Neuronal stem cell (in vitro differentiated cells): ENCODE results near the gene ATP8A2.

Experiments
- DNase-seq: peaks from one replicate; pipeline ENCODE4 v3.0.0-alpha.2; 2013; ENCODE audit warnings: low spot score
- H2AFZ ChIP-seq: one replicate; pipeline ENCODE4 v1.6.1; 2013; ENCODE audit warnings: mild to moderate bottlenecking, low read length, inconsistent platforms
- H2AK5ac ChIP-seq: 2 replicates; pipeline ENCODE4 v1.6.1; 2013; ENCODE audit warnings: low read depth, mild to moderate bottlenecking, inconsistent platforms, low read length, moderate library complexity, mixed read lengths
- H2BK120ac ChIP-seq: 2 replicates; pipeline ENCODE4 v1.6.1; 2013; ENCODE audit warnings: low read depth, mild to moderate bottlenecking, inconsistent platforms, low read length, moderate library complexity, mixed read lengths
- H2BK12ac ChIP-seq: one replicate; pipeline ENCODE4 v1.6.1; 2013; ENCODE audit warnings: low read length, inconsistent platforms
- H2BK15ac ChIP-seq: 2 replicates; pipeline ENCODE4 v1.6.1; 2013; ENCODE audit warnings: mild to moderate bottlenecking, low read length, inconsistent platforms, mixed read lengths
- H2BK5ac ChIP-seq: one replicate; pipeline ENCODE4 v1.6.1; 2013; ENCODE audit warnings: inconsistent platforms, mild to moderate bottlenecking, low read length, moderate library complexity
- H3K14ac ChIP-seq: one replicate; pipeline ENCODE4 v1.6.1; 2013; ENCODE audit warnings: low read length, inconsistent platforms
- H3K18ac ChIP-seq: 2 replicates; pipeline ENCODE4 v1.6.1; 2013; ENCODE audit warnings: low read length, inconsistent platforms
- H3K23ac ChIP-seq: 2 replicates; pipeline ENCODE4 v1.6.1; 2013; ENCODE audit warnings: low read depth, mild to moderate bottlenecking, mixed read lengths, low read length, inconsistent platforms; ENCODE audit not compliant: poor library complexity
- H3K27ac ChIP-seq: replicated peaks from 3 replicates; pipeline ENCODE4 v1.5.1; 2013; ENCODE audit warnings: low read length, inconsistent platforms
- H3K27me3 ChIP-seq, 3 experiments: 2 replicates each; pipeline ENCODE4 v1.6.1; 2013; ENCODE audit warnings: low read length in 3 of 3, mild to moderate bottlenecking in 2 of 3, inconsistent platforms in 1 of 3, low read depth in 1 of 3, mixed read lengths in 1 of 3, moderate library complexity in 1 of 3; ENCODE audit not compliant: control insufficient read depth in 3 of 3, insufficient read depth in 3 of 3
- H3K36me3 ChIP-seq, 2 donors: replicated peaks in 1 of 2; 2 replicates each; pipeline ENCODE4 v1.6.1; 2013; ENCODE audit warnings: low read length in 2 of 2; ENCODE audit not compliant: control insufficient read depth in 2 of 2, insufficient read depth in 2 of 2
- H3K4ac ChIP-seq: 2 replicates; pipeline ENCODE4 v1.6.1; 2013; ENCODE audit warnings: inconsistent platforms, mild to moderate bottlenecking, low read length, moderate library complexity
- H3K4me1 ChIP-seq, 2 donors: 1 replicate in 1 of 2; 2 replicates in 1 of 2; pipeline ENCODE4 v1.6.1; 2013; ENCODE audit warnings: low read length in 2 of 2, low read depth in 1 of 2; ENCODE audit not compliant: control insufficient read depth in 2 of 2, insufficient read depth in 1 of 2
- H3K4me2 ChIP-seq: one replicate; pipeline ENCODE4 v1.6.1; 2013; ENCODE audit warnings: mild to moderate bottlenecking, low read length, inconsistent platforms; ENCODE audit not compliant: insufficient read depth, poor library complexity, severe bottlenecking
- H3K4me3 ChIP-seq, 2 donors: 2 replicates each; pipeline ENCODE4 v1.5.1; 2013; ENCODE audit warnings: low read length in 2 of 2, mild to moderate bottlenecking in 2 of 2, inconsistent platforms in 1 of 2, moderate library complexity in 1 of 2
- H3K79me1 ChIP-seq: one replicate; pipeline ENCODE4 v1.6.1; 2013; ENCODE audit warnings: low read depth, mild to moderate bottlenecking, inconsistent platforms, low read length, moderate library complexity
- H3K9ac ChIP-seq: one replicate; pipeline ENCODE4 v1.6.1; 2013; ENCODE audit warnings: mild to moderate bottlenecking, low read depth, low read length, inconsistent platforms; ENCODE audit not compliant: poor library complexity
- H3K9me3 ChIP-seq, 2 donors: replicated peaks in 1 of 2; 2 replicates each; pipeline versions ENCODE3 to v1.6.1; 2013; ENCODE audit warnings: low read length in 2 of 2, mild to moderate bottlenecking in 2 of 2, inconsistent platforms in 1 of 2, low read depth in 1 of 2, mixed read lengths in 1 of 2, moderate library complexity in 1 of 2; ENCODE audit not compliant: control insufficient read depth in 2 of 2, insufficient read depth in 1 of 2
- H4K8ac ChIP-seq: one replicate; pipeline ENCODE4 v1.6.1; 2013; ENCODE audit warnings: low read depth, mild to moderate bottlenecking, inconsistent platforms, low read length, moderate library complexity
- H4K91ac ChIP-seq: one replicate; pipeline ENCODE4 v1.6.1; 2013; ENCODE audit warnings: low read length, low read depth, mild to moderate bottlenecking, inconsistent platforms; ENCODE audit not compliant: poor library complexity
- WGBS, 2 donors: extraction: QIAGEN DNeasy Blood & Tissue Kit; methylation state at CpG; one replicate each; pipeline ENCODE4 v1.1.7; 2013; ENCODE audit warnings: missing lambda C conversion rate in 2 of 2, mixed read lengths in 1 of 2; ENCODE audit not compliant: insufficient read length in 2 of 2, insufficient replicate concordance in 1 of 2; ENCODE audit errors: extremely low coverage in 2 of 2; 5-methylcytosine and 5-hydroxymethylcytosine counted together

The ATP8A2 gene

DNA sequence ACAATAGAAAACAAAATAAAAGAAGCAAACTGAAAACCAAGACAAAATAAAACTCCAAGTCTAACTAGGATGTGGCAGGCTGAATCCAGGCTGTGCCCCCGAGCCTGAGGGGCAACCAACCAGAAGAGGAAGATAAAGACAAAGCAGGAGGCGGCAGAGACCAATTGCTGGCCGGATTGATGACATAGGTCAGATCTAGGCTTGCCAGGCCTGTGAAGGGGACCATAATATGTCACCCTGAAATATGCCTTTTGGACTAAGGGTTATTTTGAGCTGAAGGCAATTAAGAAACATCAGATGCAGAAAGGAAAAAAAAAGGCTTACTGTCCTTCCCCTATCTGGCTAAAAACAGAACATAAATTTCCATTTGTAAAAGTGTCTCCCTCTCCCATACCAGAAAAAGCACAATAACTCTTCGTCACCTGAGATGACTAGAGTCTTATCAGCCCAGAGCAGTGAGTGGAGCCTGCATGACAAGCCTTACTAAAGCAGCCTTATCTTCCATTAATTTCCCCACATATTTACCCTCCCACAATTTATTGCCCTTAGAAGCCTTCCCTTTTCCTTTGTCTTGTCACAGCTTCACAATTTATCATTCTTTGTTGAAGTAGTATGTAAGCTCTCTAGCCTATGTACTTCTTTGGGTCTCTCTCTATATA, 22.8 kb downstream of the ATP8A2 start:
- H3K4ac ChIP-seq = no peak overlapping the region
- peaks cover 0 to 3% (median 0%) of the 10 kb centered on the region in 3 experiments for H3K27me3 ChIP-seq
- H2BK15ac ChIP-seq = no peak overlapping the region
- DNase-seq = no peak
- no peak overlapping the region for H3K9ac ChIP-seq
- H4K8ac ChIP-seq = no peak overlapping the region
- no peak overlapping the region for H3K23ac ChIP-seq
- H3K4me3 ChIP-seq = no peak overlapping the region
- no peak overlapping the region for H3K18ac ChIP-seq
- no peaks in the 10 kb centered on the region for H3K79me1 ChIP-seq
- H2AFZ ChIP-seq = no peak overlapping the region
- H2BK120ac ChIP-seq = no peak overlapping the region
- no peak overlapping the region for H4K91ac ChIP-seq
- H2BK5ac ChIP-seq = no peak overlapping the region
- H3K4me1 ChIP-seq = no peaks in the 10 kb centered on the region
- no peak overlapping the region for H3K14ac ChIP-seq
- no peak overlapping the region for H3K4me2 ChIP-seq
- no peaks in the 10 kb centered on the region for H3K36me3 ChIP-seq
- no peaks in the 10 kb centered on the region for H3K9me3 ChIP-seq
- H2BK12ac ChIP-seq = no peak overlapping the region
- H2AK5ac ChIP-seq = no peak overlapping the region
- WGBS, 2 donors = no CpG with 5 or more reads among the region's 4 CpGs
- no peak overlapping the region for H3K27ac ChIP-seq

GRCh38 chr13:25397763-25398162, 26.0 kb downstream of the ATP8A2 start:
- no peaks in the 10 kb centered on the region for H3K9me3 ChIP-seq
- no peak overlapping the region for H4K91ac ChIP-seq
- H2BK12ac ChIP-seq = no peak overlapping the region
- DNase-seq = no peak
- H3K4ac ChIP-seq = no peak overlapping the region
- H3K27me3 ChIP-seq = peaks cover 0 to 3% (median 0%) of the 10 kb centered on the region in 3 experiments
- no peaks in the 10 kb centered on the region for H3K4me1 ChIP-seq
- H3K79me1 ChIP-seq = no peaks in the 10 kb centered on the region
- H3K23ac ChIP-seq = no peak overlapping the region
- H3K4me3 ChIP-seq = no peak overlapping the region
- no peak overlapping the region for H2BK5ac ChIP-seq
- H3K14ac ChIP-seq = no peak overlapping the region
- no peak overlapping the region for H3K4me2 ChIP-seq
- H3K36me3 ChIP-seq = no peaks in the 10 kb centered on the region
- no peak overlapping the region for H2AFZ ChIP-seq
- no peak overlapping the region for H3K18ac ChIP-seq
- H3K9ac ChIP-seq = no peak overlapping the region
- H2BK15ac ChIP-seq = no peak overlapping the region
- WGBS, 2 donors = no CpG with 5 or more reads among the region's 1 CpG
- no peak overlapping the region for H3K27ac ChIP-seq
- H4K8ac ChIP-seq = no peak overlapping the region
- no peak overlapping the region for H2BK120ac ChIP-seq
- H2AK5ac ChIP-seq = no peak overlapping the region

DNA sequence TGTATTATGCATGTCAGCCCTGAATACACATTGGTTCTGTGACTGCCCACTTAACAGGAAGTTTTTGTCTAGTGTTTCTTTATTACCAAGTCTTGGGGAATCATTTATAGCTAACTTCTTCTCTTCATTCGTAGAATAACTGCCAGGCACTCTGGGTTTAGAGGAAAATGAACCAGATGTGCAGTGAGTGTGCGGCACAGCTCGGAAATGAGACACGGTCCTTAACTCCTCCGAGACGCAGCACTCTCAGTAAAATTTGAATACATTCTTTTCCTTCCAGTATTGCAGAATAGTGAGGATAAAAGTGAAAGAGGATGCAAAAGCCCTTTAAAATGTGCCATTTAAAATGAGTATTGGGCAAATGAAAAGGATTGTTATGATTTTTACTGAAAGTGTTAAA, 29.2 kb downstream of the ATP8A2 start:
- Histone ChIP-seq H3K4me2 (no peak overlapping the region), H3K9me3 (no peaks in the 10 kb centered on the region), H3K79me1 (no peaks in the 10 kb centered on the region), H3K36me3 (no peaks in the 10 kb centered on the region), H3K27me3 (peaks cover 0 to 5% (median 0%) of the 10 kb centered on the region in 3 experiments), H2BK5ac (no peak overlapping the region), H3K4ac (no peak overlapping the region), H3K4me1 (no peaks in the 10 kb centered on the region), H3K9ac (no peak overlapping the region), H4K8ac (no peak overlapping the region), H2BK15ac (no peak overlapping the region), H3K14ac (no peak overlapping the region), H3K18ac (no peak overlapping the region), H3K23ac (no peak overlapping the region), H3K27ac (no peak overlapping the region), H2AFZ (no peak overlapping the region), H2BK120ac (no peak overlapping the region), H3K4me3 (no peak overlapping the region), H4K91ac (no peak overlapping the region), H2BK12ac (no peak overlapping the region), H2AK5ac (no peak overlapping the region)
- DNase-seq = no peak
- no CpG with 5 or more reads among the region's 6 CpGs for WGBS, 2 donors

DNA sequence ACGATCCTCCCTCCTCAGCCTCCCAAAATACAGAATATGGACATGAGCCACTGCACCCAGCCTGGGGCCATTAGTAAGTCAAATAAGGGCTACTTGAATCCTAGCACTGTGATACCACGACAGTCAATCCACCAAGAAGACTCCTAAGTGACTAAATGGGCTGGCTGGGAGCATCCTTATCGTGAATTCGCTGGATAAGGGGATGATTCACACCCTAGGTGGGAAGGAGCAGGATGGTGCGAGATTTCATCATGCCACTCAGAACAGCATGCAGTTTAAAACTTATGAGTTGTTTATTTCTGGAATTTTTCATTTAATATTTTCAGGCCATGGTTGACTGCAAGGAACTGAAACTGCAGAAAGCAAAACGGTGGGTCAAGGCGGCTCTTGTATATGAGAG, 30.2 kb downstream of the ATP8A2 start:
- DNase-seq = no peak
- no peak overlapping the region for H4K8ac ChIP-seq

More for the DNA sequence above, 30.2 kb downstream of the ATP8A2 start:
- Histone ChIP-seq H2AFZ (no peak overlapping the region), H2AK5ac (no peak overlapping the region), H3K36me3 (no peaks in the 10 kb centered on the region), H3K27ac (no peak overlapping the region), H2BK5ac (no peak overlapping the region), H3K18ac (no peak overlapping the region), H3K9ac (no peak overlapping the region), H2BK120ac (no peak overlapping the region), H3K14ac (no peak overlapping the region), H3K27me3 (peaks cover 0 to 5% (median 0%) of the 10 kb centered on the region in 3 experiments), H3K4ac (no peak overlapping the region), H3K23ac (no peak overlapping the region), H3K4me3 (no peak overlapping the region), H2BK12ac (no peak overlapping the region), H2BK15ac (no peak overlapping the region), H3K79me1 (no peaks in the 10 kb centered on the region), H3K9me3 (no peaks in the 10 kb centered on the region), H4K91ac (no peak overlapping the region), H3K4me1 (no peaks in the 10 kb centered on the region), H3K4me2 (no peak overlapping the region)
- WGBS, 2 donors = no CpG with 5 or more reads among the region's 7 CpGs
